Gastroesophageal sphincter (tissue), 4 donors: ENCODE data around the gene MIB2. TPM values are rescaled to one million over a fixed set of nuclear protein-coding genes. Genes with fewer than 3 reads are reported as not detected.

Experiments
- ATAC-seq: fragments of 150-250 bp; one replicate; pipeline ENCODE4 v1.9.1; 2016; ENCODE audit warnings: mild to moderate bottlenecking, moderate library complexity
- H3K27ac ChIP-seq, 4 donors: fragments of 200-600 bp; sonication (generic) in 3 of 4; 1 replicate in 3 of 4; 2 replicates in 1 of 4; pipeline ENCODE4 v1.5.1; 2016 to 2019
- H3K27me3 ChIP-seq: fragments of 200-600 bp; sonication (generic); one replicate; pipeline ENCODE4 v1.5.1; 2019
- H3K36me3 ChIP-seq, 2 donors: fragments of 200-600 bp; sonication (generic); one replicate each; pipeline ENCODE4 v1.5.1; 2019; ENCODE audit warnings: control low read depth in 1 of 2
- H3K4me1 ChIP-seq, 3 donors: fragments of 200-600 bp; sonication (generic); 1 replicate in 2 of 3; 2 replicates in 1 of 3; pipeline ENCODE4 v1.5.1; 2016 to 2019; ENCODE audit warnings: control low read depth in 2 of 3
- H3K4me3 ChIP-seq, 2 donors: fragments of 200-600 bp; sonication (generic); one replicate each; pipeline ENCODE4 v1.5.1; 2019; ENCODE audit warnings: mild to moderate bottlenecking in 1 of 2, moderate library complexity in 1 of 2
- H3K9me3 ChIP-seq, 3 donors: fragments of 200-600 bp; sonication (generic); one replicate each; pipeline ENCODE4 v1.5.1; 2017 to 2019; ENCODE audit warnings: control low read depth in 2 of 3
- EP300 ChIP-seq: sonication (generic); formaldehyde crosslinking; IDR thresholded peaks from one replicate; pipeline ENCODE4 v1.6.1; 2017; ENCODE audit warnings: antibody characterized with exemption, mild to moderate bottlenecking
- POLR2A ChIP-seq, 2 donors: fragments of 450-650 bp; IDR thresholded peaks; one replicate each; pipeline ENCODE4 v1.6.1; 2017; ENCODE audit warnings: antibody characterized with exemption in 2 of 2, mild to moderate bottlenecking in 2 of 2, moderate library complexity in 1 of 2
- POLR2AphosphoS5 ChIP-seq: sonication (generic); formaldehyde crosslinking; IDR thresholded peaks from one replicate; pipeline ENCODE4 v1.6.1; 2017; ENCODE audit warnings: antibody characterized with exemption
- WGBS, 2 donors: methylation state at CpG; one replicate each; pipeline ENCODE4 v1.1.5; 2018; ENCODE audit warnings: low coverage in 1 of 2; 5-methylcytosine and 5-hydroxymethylcytosine counted together
- total RNA-seq, 4 donors: library from RNA; depleted of rRNA; stranded (reverse); fragments of >200 nt; gene quantifications; one replicate each; pipeline ENCODE4 v1.1.0, GENCODE V29; 2016
- TF ChIP-seq, protein P1 (sequence below), 4 experiments: fragments of 200-600 bp in 2 of 4; fragments of 450-650 bp in 2 of 4; sonication (generic) in 1 of 4; IDR thresholded peaks; one replicate each; pipeline ENCODE4 v1.5.1; 2017 to 2019; ENCODE audit warnings: antibody characterized with exemption in 4 of 4, mild to moderate bottlenecking in 2 of 4, moderate library complexity in 2 of 4

The MIB2 gene
- total RNA-seq, 4 donors from 2014 or later = 51.4 to 85.3 (median 69.3) TPM

DNA sequence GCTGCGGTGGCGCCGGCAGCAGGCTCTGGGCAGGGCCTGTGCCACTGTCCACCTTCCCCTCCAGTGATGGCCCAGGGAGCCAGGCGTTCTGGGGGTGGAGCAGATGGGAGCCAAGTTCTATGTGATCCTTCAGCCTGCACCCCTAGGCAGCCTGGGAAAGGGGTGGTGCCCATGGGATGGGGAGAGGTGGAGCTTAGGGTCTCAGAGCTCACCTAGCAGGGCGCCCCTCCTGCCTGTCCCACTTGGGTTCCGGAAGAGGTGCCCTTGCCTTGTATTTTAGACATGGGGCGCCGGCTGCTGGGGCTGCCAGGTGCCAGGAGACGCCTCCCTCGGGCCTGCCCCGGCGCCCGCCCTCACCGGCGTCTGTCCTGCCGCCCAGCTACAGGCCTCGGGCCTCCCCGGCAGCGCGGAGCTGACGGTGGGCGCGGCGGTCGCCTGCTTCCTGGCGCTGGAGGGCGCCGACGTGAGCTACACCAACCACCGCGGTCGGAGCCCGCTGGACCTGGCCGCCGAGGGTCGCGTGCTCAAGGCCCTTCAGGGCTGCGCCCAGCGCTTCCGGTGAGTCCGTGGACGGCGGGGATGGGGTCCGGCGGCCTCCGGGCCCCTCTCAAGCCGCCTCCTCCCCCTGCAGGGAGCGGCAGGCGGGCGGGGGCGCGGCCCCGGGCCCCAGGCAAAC is 13.6 kb downstream of the MIB2 start:
- H3K4me3 ChIP-seq = peak overlapping the region in 1 of 2 donors; percentile 0
- ATAC-seq = no peak
- H3K27me3 ChIP-seq = peaks cover 41% of the 10 kb centered on the region
- H3K4me1 ChIP-seq = peaks cover 0 to 27% (median 9%) of the 10 kb centered on the region in 3 donors
- WGBS, 2 donors = no CpG with 5 or more reads among the region's 53 CpGs
- no peak for TF ChIP-seq EP300
- TF ChIP-seq POLR2AphosphoS5 = no peak
- TF ChIP-seq POLR2A (IDR thresholded peaks at IDR 0.05) = no peak
- TF ChIP-seq, protein P1, sequence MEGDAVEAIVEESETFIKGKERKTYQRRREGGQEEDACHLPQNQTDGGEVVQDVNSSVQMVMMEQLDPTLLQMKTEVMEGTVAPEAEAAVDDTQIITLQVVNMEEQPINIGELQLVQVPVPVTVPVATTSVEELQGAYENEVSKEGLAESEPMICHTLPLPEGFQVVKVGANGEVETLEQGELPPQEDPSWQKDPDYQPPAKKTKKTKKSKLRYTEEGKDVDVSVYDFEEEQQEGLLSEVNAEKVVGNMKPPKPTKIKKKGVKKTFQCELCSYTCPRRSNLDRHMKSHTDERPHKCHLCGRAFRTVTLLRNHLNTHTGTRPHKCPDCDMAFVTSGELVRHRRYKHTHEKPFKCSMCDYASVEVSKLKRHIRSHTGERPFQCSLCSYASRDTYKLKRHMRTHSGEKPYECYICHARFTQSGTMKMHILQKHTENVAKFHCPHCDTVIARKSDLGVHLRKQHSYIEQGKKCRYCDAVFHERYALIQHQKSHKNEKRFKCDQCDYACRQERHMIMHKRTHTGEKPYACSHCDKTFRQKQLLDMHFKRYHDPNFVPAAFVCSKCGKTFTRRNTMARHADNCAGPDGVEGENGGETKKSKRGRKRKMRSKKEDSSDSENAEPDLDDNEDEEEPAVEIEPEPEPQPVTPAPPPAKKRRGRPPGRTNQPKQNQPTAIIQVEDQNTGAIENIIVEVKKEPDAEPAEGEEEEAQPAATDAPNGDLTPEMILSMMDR (IDR thresholded peaks at IDR 0.05) = no peak
- H3K36me3 ChIP-seq = peaks cover 0 to 66% of the 10 kb centered on the region in 2 donors
- H3K27ac ChIP-seq = no peak overlapping the region
- no peaks in the 10 kb centered on the region for H3K9me3 ChIP-seq

- Histone ChIP-seq H3K27me3 (peaks cover 41% of the 10 kb centered on the region), H3K36me3 (peaks cover 0 to 60% of the 10 kb centered on the region in 2 donors), H3K4me1 (peaks cover 0 to 27% (median 9%) of the 10 kb centered on the region in 3 donors), H3K4me3 (peak overlapping the region in 1 of 2 donors; percentile 45), H3K9me3 (no peaks in the 10 kb centered on the region), H3K27ac (peak overlapping the region in 2 of 4 donors; percentile 78 to 88)
- TF ChIP-seq POLR2A (IDR thresholded peaks at IDR 0.05) (no peak), POLR2AphosphoS5 (no peak), EP300 (no peak)
- TF ChIP-seq, protein P1 (IDR thresholded peaks at IDR 0.05) = no peak
- no peak for ATAC-seq
- WGBS, 2 donors = 80% methylated on average over 9 of the region's 48 CpGs; no CpG with 5 or more reads in 1 of the 2 donors
Measured at GRCh38 chr1:1629430-1630190, 14.3 kb downstream of the MIB2 start.

DNA sequence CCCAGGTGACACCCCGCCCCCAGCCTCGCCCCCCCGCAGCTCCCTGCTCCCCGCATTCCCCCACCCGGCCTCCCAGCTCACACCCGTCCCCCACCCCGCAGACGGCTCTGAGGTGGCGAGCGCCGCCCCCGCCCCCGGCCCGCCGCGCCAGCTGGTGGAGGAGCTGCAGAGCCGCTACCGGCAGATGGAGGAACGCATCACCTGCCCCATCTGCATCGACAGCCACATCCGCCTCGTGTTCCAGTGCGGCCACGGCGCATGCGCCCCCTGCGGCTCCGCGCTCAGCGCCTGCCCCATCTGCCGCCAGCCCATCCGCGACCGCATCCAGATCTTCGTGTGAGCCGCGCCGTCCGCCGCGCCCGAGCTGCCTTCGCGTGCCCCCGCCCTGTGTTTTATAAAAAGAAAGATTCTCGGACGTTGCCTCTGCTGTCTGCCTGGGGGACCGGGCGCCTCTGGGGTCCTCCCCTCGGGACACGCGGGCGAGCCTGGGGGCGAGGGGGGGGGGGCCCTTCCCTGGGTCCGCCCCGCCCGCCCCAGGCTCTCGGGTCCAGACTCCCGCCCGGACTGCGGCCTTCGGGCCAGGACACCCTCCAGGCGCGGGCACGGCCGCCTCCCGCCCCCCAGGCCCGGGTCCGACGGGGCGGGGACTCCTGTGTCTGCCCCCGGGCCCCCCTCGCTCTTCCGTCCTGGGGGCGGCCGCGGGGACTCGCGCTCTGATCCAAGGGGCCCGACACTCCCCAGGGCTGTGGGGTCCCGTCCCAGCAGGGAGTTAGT is 15.1 kb downstream of the MIB2 start:
- TF ChIP-seq POLR2AphosphoS5 (no peak), EP300 (no peak), POLR2A (IDR thresholded peaks at IDR 0.05) (no peak)
- TF ChIP-seq, protein P1 (IDR thresholded peaks at IDR 0.05) = no peak
- Histone ChIP-seq H3K27ac (peak overlapping the region in 3 of 4 donors; percentile 78 to 88 (median 83)), H3K27me3 (peaks cover 41% of the 10 kb centered on the region), H3K4me1 (peaks cover 0 to 27% (median 9%) of the 10 kb centered on the region in 3 donors), H3K9me3 (no peaks in the 10 kb centered on the region), H3K4me3 (peak overlapping the region; percentile 5 to 45), H3K36me3 (peaks cover 0 to 52% of the 10 kb centered on the region in 2 donors)
- no CpG with 5 or more reads among the region's 81 CpGs for WGBS, 2 donors
- ATAC-seq = peak; percentile 68

GRCh38 chr1:1630965-1631781 is 15.9 kb downstream of the MIB2 start:
- peaks cover 0 to 45% of the 10 kb centered on the region in 2 donors for H3K36me3 ChIP-seq
- peak; percentile 79 for ATAC-seq
- peak; percentile 29 for TF ChIP-seq POLR2AphosphoS5
- TF ChIP-seq, protein P1 (IDR thresholded peaks at IDR 0.05) = no peak
- H3K27me3 ChIP-seq = peaks cover 41% of the 10 kb centered on the region
- peak overlapping the region in 3 of 4 donors; percentile 78 to 88 (median 83) for H3K27ac ChIP-seq
- H3K4me1 ChIP-seq = peaks cover 0 to 27% (median 9%) of the 10 kb centered on the region in 3 donors
- no peaks in the 10 kb centered on the region for H3K9me3 ChIP-seq
- 7% methylated on average over 3 of the region's 79 CpGs; no CpG with 5 or more reads in 1 of the 2 donors for WGBS, 2 donors
- peak overlapping the region in 1 of 2 donors; percentile 45 for H3K4me3 ChIP-seq
